PFSK-1 (cell line): ENCODE measurements around the gene TMEM255A.

Source experiments
- FOXP2 ChIP-seq: optimal IDR thresholded peaks from 2 replicates; pipeline ENCODE3; 2011; ENCODE audit warnings: borderline replicate concordance, control low read depth, inconsistent platforms; ENCODE audit not compliant: insufficient read depth; ENCODE audit errors: extremely low read length, extremely low read depth
- POLR2AphosphoS5 ChIP-seq: IDR thresholded peaks from 2 replicates; pipeline ENCODE4 v1.6.1; 2012; ENCODE audit warnings: low read depth, mild to moderate bottlenecking, control low read depth, low read length, moderate library complexity
- REST ChIP-seq, 2 experiments: IDR thresholded peaks; 2 replicates each; pipeline versions ENCODE4 v1.6.1 to v1.8.0; 2011 to 2012; ENCODE audit warnings: low read depth in 2 of 2, low read length in 2 of 2, control low read depth in 1 of 2, inconsistent platforms in 1 of 2, mild to moderate bottlenecking in 1 of 2, moderate library complexity in 1 of 2; ENCODE audit not compliant: insufficient read depth in 1 of 2
- SIN3A ChIP-seq: IDR thresholded peaks from 2 replicates; pipeline ENCODE4 v1.6.1; 2012; ENCODE audit warnings: mild to moderate bottlenecking, low read length, moderate library complexity, borderline replicate concordance; ENCODE audit not compliant: insufficient read depth
- TAF1 ChIP-seq: IDR thresholded peaks from 2 replicates; pipeline ENCODE4 v1.6.1; 2012; ENCODE audit warnings: low read length, control low read depth, borderline replicate concordance; ENCODE audit not compliant: insufficient read depth

DNA sequence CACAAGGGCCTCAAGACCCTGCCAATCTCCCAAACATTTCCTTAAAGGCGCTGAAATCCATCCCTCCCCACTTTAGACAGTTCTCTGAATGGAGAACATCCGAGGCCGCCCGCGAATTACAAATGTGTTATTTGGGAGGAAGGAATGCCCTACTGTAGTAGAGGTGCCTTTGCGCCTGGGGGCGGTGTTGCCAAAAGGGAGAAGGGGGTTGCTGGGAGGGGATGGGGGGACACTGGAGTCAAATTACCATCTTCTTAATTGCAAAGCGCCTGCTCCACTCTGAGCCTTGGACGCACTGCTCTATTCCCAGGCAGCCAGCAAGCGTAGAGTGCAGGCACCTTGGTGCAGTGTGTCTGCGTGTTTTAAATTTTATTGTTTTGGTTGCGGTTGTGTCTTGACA, 2.7 kb downstream of the TMEM255A start:
- TF ChIP-seq TAF1 (no peak), POLR2AphosphoS5 (no peak), REST (IDR thresholded peaks at IDR 0.05; ENCODE audit: insufficient read depth in 1 of 2, low read depth in 2 of 2, low read length in 2 of 2) (no peak), SIN3A (no peak), FOXP2 (no peak)
